ENCODE data around the gene LGR5.

DNA sequence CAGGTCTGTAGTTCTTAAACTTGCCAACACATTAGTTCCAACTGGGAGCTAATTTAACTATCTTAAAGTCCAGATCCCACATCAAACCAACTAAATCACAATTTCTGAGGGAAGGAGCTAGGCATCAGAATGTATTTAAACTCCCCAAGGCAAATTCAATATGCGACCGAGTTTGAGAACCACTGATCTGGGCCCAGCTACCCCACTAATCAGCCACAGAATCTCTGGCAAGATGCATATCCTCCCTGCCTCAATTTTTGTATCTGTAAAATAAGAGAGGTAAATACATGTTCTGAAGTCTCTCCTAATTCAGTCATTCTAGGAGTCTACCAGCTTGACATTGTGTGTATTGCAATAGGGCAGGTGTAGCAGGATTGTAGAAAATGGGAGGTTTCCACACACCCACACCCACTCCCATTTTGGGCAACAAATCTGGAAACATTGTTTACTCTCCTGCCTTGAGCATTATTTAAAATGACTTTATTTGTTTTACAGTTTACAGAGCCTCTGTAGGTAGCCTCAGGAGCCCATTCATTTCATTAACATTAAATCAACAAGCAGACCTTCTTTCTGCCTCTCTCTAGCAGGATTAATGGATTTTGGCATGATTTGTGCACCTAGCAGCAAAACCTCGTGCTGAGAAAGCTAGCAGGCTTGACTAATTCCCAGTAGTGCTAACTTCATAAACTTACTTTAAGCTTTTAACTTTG is 15.6 kb downstream of the LGR5 start:
- TF ChIP-seq SUZ12 (IDR thresholded peaks at IDR 0.05; ENCODE audit: extremely low read depth, insufficient read depth, insufficient read length) (no peak), YY1 (IDR thresholded peaks at IDR 0.05; ENCODE audit: insufficient read depth, insufficient read length) (no peak), ZNF274 (IDR thresholded peaks at IDR 0.05; ENCODE audit: low read depth, low read length) (no peak)

Data from NT2/D1 (cell line).